HepG2 (cell line): ENCODE data around the gene CACNA1I. TPM values are rescaled to one million over a fixed set of nuclear protein-coding genes. Genes with fewer than 3 reads are reported as not detected.

Experiments used
- ASH2L ChIP-seq: fragments of 300-600, 200-600 bp; sonication (generic); IDR thresholded peaks from 2 replicates; pipeline ENCODE4 v1.7.0; 2017; ENCODE audit warnings: low read depth, mild to moderate bottlenecking, moderate library complexity, mixed read lengths, low read length; ENCODE audit not compliant: insufficient read length
- CBFB ChIP-seq: sonication (generic); formaldehyde crosslinking; IDR thresholded peaks from 2 replicates; pipeline ENCODE4 v1.4.0; 2020; ENCODE audit warnings: missing genetic modification reagents
- MBD4 ChIP-seq: IDR thresholded peaks from 2 replicates; pipeline ENCODE4 v1.6.1; 2012; ENCODE audit warnings: low read length, inconsistent platforms, borderline replicate concordance
- SIN3B ChIP-seq: fragments of 150-350 bp; IDR thresholded peaks from 2 replicates; pipeline ENCODE4 v1.6.1; 2014; ENCODE audit warnings: low read length
- SMYD3 ChIP-seq: sonication (generic); formaldehyde crosslinking; IDR thresholded peaks from 2 replicates; pipeline ENCODE4 v1.8.1; 2023; ENCODE audit warnings: mild to moderate bottlenecking, missing genetic modification reagents
- ZMYM4 ChIP-seq: sonication (generic); formaldehyde crosslinking; IDR thresholded peaks from 2 replicates; pipeline ENCODE4 v1.8.1; 2023; ENCODE audit warnings: mild to moderate bottlenecking, missing genetic modification reagents
- ZNF225 ChIP-seq: sonication (generic); formaldehyde crosslinking; IDR thresholded peaks from 2 replicates; pipeline ENCODE4 v1.4.0; 2020; ENCODE audit warnings: mild to moderate bottlenecking, missing genetic modification reagents
- ZNF724P ChIP-seq: sonication (generic); formaldehyde crosslinking; IDR thresholded peaks from 2 replicates; pipeline ENCODE4 v1.8.0; 2022; ENCODE audit warnings: missing genetic modification reagents, borderline replicate concordance
- polyA plus RNA-seq, 8 experiments: library from polyadenylated mRNA; depleted of rRNA in 3 of 8; stranded (reverse) in 7 of 8; unstranded in 1 of 8; fragments of >200 nt; fragmentation: Illumina TruSeq in 4 of 8; extraction: Trizol in 4 of 8; gene quantifications; 2 replicates each; pipeline versions ENCODE4 v1.2.1 to v1.2.3, GENCODE V29; 2011 to 2016; ENCODE audit warnings: low read depth in 4 of 8, missing spikeins in 1 of 8, mixed read lengths in 1 of 8; ENCODE audit not compliant: insufficient read depth in 1 of 8
- total RNA-seq, 5 experiments: library from RNA; depleted of rRNA; stranded (reverse); fragments of >200 nt; fragmentation: Illumina TruSeq; extraction: Trizol; gene quantifications; 2 replicates each; pipeline ENCODE4 v1.2.3, GENCODE V29; 2016; ENCODE audit warnings: low read depth in 1 of 5
- TF ChIP-seq, protein P1 (sequence below): sonication (generic); formaldehyde crosslinking; IDR thresholded peaks from 2 replicates; pipeline ENCODE4 v1.5.0; 2020; ENCODE audit warnings: mild to moderate bottlenecking, missing genetic modification reagents, moderate library complexity
- TF ChIP-seq, protein P2 (sequence below): sonication (generic); formaldehyde crosslinking; IDR thresholded peaks from 2 replicates; pipeline ENCODE4 v1.4.0; 2020; ENCODE audit warnings: missing genetic modification reagents
- TF ChIP-seq, protein P3 (sequence below): sonication (generic); formaldehyde crosslinking; IDR thresholded peaks from 2 replicates; pipeline ENCODE4 v1.4.0; 2020; ENCODE audit warnings: mild to moderate bottlenecking, missing genetic modification reagents

Gene CACNA1I
- total and polyA plus RNA-seq, 2 of the 13 experiments (the other 11 are each of a cell fraction or from before 2014, with no cell fraction given), result not detected

DNA sequence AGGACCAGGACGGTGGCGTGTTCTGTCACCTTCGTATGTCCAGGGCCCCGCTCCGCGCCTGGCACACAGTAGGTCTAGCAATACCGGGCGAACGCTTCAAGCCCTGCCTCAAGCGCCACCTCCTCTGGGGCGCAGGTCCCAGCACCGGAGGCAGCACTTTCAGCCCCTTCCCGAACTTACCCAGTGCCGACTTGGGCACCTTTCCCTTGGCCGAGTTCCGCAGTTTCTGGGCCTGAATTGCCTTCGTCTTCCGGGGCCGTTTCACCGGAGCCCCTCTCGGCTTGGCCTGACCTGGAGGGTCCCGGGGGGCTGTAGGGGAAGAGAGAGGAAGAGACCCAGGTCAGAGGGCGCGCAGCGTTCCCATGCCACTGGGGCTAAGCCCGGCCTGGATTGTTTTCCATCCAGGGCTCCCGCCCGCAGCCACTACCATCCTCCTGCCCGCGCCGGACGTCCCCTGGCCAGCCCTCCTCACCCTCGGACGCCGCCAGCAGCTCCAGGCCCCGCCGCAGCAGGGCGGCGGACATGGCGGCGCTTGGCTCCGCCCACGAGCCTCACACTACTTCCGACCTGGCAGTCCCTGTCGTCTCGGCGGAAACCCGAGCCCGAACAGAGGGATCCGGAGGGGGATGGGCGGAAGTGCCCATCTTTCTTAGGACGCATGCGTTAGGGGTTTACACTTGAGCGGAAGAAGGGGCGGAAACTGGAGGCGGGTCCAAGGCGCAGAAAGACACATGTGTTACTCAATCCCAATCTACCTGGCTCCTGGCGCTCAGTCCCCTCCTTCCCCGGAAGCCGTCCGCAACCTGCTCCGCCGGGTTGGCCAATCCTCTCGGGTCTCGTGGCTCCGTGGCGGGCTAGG is 38.1 kb upstream of the CACNA1I start, which contains the start of gene RPS19BP1 (continued):
- peak; percentile 69 for TF ChIP-seq ZMYM4 (CRISPR knock-in tag)
- TF ChIP-seq SMYD3 (CRISPR knock-in tag), result peak; percentile 62; the same call in 1 of the 2 replicates
- TF ChIP-seq, protein P1, sequence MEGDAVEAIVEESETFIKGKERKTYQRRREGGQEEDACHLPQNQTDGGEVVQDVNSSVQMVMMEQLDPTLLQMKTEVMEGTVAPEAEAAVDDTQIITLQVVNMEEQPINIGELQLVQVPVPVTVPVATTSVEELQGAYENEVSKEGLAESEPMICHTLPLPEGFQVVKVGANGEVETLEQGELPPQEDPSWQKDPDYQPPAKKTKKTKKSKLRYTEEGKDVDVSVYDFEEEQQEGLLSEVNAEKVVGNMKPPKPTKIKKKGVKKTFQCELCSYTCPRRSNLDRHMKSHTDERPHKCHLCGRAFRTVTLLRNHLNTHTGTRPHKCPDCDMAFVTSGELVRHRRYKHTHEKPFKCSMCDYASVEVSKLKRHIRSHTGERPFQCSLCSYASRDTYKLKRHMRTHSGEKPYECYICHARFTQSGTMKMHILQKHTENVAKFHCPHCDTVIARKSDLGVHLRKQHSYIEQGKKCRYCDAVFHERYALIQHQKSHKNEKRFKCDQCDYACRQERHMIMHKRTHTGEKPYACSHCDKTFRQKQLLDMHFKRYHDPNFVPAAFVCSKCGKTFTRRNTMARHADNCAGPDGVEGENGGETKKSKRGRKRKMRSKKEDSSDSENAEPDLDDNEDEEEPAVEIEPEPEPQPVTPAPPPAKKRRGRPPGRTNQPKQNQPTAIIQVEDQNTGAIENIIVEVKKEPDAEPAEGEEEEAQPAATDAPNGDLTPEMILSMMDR (CRISPR knock-in tag), result peak; percentile 3; the same call in 1 of the 2 replicates
- peak; percentile 49; the same call in 1 of the 2 replicates for TF ChIP-seq SIN3B
- no peak for TF ChIP-seq ZNF225
- TF ChIP-seq, protein P2, sequence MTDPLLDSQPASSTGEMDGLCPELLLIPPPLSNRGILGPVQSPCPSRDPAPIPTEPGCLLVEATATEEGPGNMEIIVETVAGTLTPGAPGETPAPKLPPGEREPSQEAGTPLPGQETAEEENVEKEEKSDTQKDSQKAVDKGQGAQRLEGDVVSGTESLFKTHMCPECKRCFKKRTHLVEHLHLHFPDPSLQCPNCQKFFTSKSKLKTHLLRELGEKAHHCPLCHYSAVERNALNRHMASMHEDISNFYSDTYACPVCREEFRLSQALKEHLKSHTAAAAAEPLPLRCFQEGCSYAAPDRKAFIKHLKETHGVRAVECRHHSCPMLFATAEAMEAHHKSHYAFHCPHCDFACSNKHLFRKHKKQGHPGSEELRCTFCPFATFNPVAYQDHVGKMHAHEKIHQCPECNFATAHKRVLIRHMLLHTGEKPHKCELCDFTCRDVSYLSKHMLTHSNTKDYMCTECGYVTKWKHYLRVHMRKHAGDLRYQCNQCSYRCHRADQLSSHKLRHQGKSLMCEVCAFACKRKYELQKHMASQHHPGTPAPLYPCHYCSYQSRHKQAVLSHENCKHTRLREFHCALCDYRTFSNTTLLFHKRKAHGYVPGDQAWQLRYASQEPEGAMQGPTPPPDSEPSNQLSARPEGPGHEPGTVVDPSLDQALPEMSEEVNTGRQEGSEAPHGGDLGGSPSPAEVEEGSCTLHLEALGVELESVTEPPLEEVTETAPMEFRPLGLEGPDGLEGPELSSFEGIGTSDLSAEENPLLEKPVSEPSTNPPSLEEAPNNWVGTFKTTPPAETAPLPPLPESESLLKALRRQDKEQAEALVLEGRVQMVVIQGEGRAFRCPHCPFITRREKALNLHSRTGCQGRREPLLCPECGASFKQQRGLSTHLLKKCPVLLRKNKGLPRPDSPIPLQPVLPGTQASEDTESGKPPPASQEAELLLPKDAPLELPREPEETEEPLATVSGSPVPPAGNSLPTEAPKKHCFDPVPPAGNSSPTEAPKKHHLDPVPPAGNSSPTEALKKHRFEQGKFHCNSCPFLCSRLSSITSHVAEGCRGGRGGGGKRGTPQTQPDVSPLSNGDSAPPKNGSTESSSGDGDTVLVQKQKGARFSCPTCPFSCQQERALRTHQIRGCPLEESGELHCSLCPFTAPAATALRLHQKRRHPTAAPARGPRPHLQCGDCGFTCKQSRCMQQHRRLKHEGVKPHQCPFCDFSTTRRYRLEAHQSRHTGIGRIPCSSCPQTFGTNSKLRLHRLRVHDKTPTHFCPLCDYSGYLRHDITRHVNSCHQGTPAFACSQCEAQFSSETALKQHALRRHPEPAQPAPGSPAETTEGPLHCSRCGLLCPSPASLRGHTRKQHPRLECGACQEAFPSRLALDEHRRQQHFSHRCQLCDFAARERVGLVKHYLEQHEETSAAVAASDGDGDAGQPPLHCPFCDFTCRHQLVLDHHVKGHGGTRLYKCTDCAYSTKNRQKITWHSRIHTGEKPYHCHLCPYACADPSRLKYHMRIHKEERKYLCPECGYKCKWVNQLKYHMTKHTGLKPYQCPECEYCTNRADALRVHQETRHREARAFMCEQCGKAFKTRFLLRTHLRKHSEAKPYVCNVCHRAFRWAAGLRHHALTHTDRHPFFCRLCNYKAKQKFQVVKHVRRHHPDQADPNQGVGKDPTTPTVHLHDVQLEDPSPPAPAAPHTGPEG (CRISPR knock-in tag), result peak; percentile 87; the same call in 1 of the 2 replicates
- TF ChIP-seq, protein P3, sequence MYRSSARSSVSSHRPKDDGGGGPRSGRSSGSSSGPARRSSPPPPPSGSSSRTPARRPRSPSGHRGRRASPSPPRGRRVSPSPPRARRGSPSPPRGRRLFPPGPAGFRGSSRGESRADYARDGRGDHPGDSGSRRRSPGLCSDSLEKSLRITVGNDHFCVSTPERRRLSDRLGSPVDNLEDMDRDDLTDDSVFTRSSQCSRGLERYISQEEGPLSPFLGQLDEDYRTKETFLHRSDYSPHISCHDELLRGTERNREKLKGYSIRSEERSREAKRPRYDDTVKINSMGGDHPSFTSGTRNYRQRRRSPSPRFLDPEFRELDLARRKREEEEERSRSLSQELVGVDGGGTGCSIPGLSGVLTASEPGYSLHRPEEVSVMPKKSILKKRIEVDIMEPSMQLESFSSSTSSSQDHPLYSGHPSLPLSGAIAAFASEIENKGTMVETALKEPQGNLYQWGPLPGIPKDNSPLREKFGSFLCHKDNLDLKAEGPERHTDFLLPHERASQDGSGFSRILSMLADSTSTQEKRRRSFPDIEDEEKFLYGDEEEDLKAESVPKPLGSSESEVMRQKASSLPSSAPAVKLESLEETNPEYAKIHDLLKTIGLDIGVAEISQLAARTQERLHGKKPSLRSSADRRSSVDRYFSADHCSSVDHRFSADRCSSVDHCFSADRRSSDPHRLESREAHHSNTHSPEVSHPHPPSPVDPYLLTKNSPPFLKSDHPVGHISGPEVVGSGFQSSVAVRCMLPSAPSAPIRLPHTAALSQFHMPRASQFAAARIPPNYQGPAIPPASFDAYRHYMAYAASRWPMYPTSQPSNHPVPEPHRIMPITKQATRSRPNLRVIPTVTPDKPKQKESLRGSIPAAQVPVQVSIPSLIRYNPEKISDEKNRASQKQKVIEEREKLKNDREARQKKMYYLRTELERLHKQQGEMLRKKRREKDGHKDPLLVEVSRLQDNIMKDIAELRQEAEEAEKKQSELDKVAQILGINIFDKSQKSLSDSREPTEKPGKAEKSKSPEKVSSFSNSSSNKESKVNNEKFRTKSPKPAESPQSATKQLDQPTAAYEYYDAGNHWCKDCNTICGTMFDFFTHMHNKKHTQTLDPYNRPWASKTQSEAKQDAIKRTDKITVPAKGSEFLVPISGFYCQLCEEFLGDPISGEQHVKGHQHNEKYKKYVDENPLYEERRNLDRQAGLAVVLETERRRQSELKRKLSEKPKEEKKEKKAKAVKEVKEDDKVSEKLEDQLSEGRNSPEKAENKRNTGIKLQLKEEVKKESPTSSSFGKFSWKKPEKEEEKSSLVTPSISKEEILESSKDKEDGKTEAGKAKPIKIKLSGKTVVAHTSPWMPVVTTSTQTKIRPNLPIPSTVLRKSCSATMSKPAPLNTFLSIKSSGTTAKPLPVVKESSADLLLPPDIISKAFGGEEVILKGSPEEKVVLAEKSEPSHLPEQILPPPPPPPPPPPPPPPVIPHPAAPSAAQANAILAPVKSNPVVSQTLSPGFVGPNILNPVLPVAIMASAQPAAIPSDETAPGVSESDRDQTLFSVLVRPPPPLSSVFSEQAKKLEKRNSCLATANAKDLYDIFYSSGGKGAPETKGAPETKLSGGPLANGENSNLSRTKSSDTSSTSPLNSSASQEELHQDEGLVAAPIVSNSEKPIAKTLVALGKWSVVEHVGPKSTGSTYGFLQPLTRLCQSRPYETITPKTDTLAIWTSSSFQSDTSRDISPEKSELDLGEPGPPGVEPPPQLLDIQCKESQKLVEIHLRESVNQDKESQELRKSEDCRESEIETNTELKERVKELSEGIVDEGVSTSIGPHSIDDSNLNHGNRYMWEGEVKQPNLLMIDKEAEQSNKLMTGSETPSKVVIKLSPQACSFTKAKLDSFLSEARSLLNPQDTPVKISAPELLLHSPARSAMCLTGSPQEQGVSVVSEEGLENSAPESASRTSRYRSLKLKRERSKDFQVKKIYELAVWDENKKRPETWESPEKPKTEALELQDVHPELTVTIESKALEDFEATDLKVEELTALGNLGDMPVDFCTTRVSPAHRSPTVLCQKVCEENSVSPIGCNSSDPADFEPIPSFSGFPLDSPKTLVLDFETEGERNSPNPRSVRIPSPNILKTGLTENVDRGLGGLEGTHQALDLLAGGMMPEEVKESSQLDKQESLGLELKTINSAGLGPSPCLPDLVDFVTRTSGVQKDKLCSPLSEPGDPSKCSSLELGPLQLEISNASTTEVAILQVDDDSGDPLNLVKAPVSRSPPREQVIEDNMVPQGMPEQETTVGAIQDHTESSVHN, result 0 out of 2 replicates have a peak, but pooled peaks have one; percentile 50
- TF ChIP-seq MBD4, result no peak
- TF ChIP-seq CBFB (CRISPR knock-in tag), result peak; percentile 20; the same call in 1 of the 2 replicates
- TF ChIP-seq ASH2L, result peak; percentile 76
- TF ChIP-seq ZNF724P (CRISPR knock-in tag), result peak; percentile 55
